ENCODE results near the gene HOXC12.

The HOXC12 gene

GRCh38 chr12:53965281-53966084, 10.8 kb downstream of the HOXC12 start:
- no peak overlapping the region for H3K4me3 ChIP-seq (ENCODE audit: low read depth, low read length)
- in situ Hi-C loops (cut with HindIII; ENCODE audit: low sequenced_read_pairs), result no loop called here
- DNase-seq (ENCODE audit: low read depth, low spot score), result no peak
- no peak for TF ChIP-seq CTCF (IDR thresholded peaks at IDR 0.05; ENCODE audit: low read depth, low read length)

GRCh38 chr12:53966085-53966384, 11.3 kb downstream of the HOXC12 start:
- no peak for TF ChIP-seq CTCF (IDR thresholded peaks at IDR 0.05; ENCODE audit: low read depth, low read length)
- no peak overlapping the region for H3K4me3 ChIP-seq (ENCODE audit: low read depth, low read length)
- DNase-seq (ENCODE audit: low read depth, low spot score), result no peak
- in situ Hi-C loops (cut with HindIII; ENCODE audit: low sequenced_read_pairs), result no loop called here

- in situ Hi-C loops (cut with HindIII; ENCODE audit: low sequenced_read_pairs), result no loop called here
- H3K4me3 ChIP-seq (ENCODE audit: low read depth, low read length), result no peak overlapping the region
- no peak for TF ChIP-seq CTCF (IDR thresholded peaks at IDR 0.05; ENCODE audit: low read depth, low read length)
- no peak for DNase-seq (ENCODE audit: low read depth, low spot score)
These were observed 11.9 kb downstream of the HOXC12 start for GRCh38 chr12:53966385-53967133.

- DNase-seq (ENCODE audit: low read depth, low spot score), result no peak
- no peak overlapping the region for H3K4me3 ChIP-seq (ENCODE audit: low read depth, low read length)
- no peak for TF ChIP-seq CTCF (IDR thresholded peaks at IDR 0.05; ENCODE audit: low read depth, low read length)
- in situ Hi-C loops (cut with HindIII; ENCODE audit: low sequenced_read_pairs), result no loop called here
These were observed 12.8 kb downstream of the HOXC12 start for GRCh38 chr12:53967421-53967925.

GRCh38 chr12:53968214-53969127, 13.8 kb downstream of the HOXC12 start:
- in situ Hi-C loops (cut with HindIII; ENCODE audit: low sequenced_read_pairs), result no loop called here

More at GRCh38 chr12:53968214-53969127, 13.8 kb downstream of the HOXC12 start:
- no peak overlapping the region for H3K4me3 ChIP-seq (ENCODE audit: low read depth, low read length)
- TF ChIP-seq CTCF (IDR thresholded peaks at IDR 0.05; ENCODE audit: low read depth, low read length), result no peak
- no peak for DNase-seq (ENCODE audit: low read depth, low spot score)
